Adipocyte (in vitro differentiated cells): ENCODE measurements around the gene ITCH.

Experiments
- DNase-seq: peaks from one replicate; pipeline ENCODE4 v3.0.0-alpha.2; 2015; ENCODE audit warnings: low read depth
- H3K27me3 ChIP-seq: replicated peaks from 2 replicates; pipeline ENCODE4 v1.7.0; 2013; ENCODE audit warnings: mild to moderate bottlenecking, low read length, moderate library complexity; ENCODE audit not compliant: control insufficient read depth, insufficient read depth
- H3K36me3 ChIP-seq: 2 replicates; pipeline ENCODE4 v1.7.0; 2013; ENCODE audit warnings: low read length, mild to moderate bottlenecking, moderate library complexity; ENCODE audit not compliant: control insufficient read depth, insufficient read depth, severe bottlenecking
- H3K4me1 ChIP-seq: 2 replicates; pipeline ENCODE4 v1.7.0; 2013; ENCODE audit warnings: mild to moderate bottlenecking, low read length, moderate library complexity; ENCODE audit not compliant: control insufficient read depth, insufficient read depth
- H3K4me3 ChIP-seq: 2 replicates; pipeline ENCODE4 v1.7.0; 2013; ENCODE audit warnings: mild to moderate bottlenecking, low read length, moderate library complexity
- H3K9ac ChIP-seq: 2 replicates; pipeline ENCODE4 v1.7.0; 2013; ENCODE audit warnings: mild to moderate bottlenecking, low read length, moderate library complexity
- H3K9me3 ChIP-seq: 2 replicates; pipeline ENCODE4 v1.7.0; 2013; ENCODE audit warnings: mild to moderate bottlenecking, low read length, moderate library complexity; ENCODE audit not compliant: control insufficient read depth

The ITCH gene

DNA sequence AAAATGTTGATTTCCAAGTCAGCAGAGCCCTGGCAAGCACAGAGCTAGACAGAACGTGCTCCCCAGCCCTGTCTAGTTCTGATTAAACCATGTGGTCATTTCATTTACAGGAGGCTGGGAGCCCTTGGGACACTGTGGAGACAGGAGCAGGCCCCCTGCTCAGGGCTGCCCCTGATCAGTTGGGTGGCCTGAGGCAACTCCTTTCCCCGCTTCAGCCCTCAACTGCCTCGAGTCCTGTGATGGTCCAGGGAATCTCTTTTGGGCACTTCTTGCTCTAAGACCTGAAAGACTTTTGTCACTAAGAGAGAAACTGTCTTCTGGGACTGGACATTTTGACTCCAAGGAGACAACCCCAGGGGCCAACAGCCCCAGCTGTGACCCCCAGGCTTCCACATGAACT lies 166.7 kb downstream of the ITCH start:
- no peaks in the 10 kb centered on the region for H3K9me3 ChIP-seq
- H3K4me1 ChIP-seq, result peaks cover 42% of the 10 kb centered on the region
- H3K27me3 ChIP-seq, result no peaks in the 10 kb centered on the region
- H3K36me3 ChIP-seq, result peaks cover 65% of the 10 kb centered on the region
- no peak overlapping the region for H3K4me3 ChIP-seq
- DNase-seq, result no peak
- no peak overlapping the region for H3K9ac ChIP-seq

DNA sequence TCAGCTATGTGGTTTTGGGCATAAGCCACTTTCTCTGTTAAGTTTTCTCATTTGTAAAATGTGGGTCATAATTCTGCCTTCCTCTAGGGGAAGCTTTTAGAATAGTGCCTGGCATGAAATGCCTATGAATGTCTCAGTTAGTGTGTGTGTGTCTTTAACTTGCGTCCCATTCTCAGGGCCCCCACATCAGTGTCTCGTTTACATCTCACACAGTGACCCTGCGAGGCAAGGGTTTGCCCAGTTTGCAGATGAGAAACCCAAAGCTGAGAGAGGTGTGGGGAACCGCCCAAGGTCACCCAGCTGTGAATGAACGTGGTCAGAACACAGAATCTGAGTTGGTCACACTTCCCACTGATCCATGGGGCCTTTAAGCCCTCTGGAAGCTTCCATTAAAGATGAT lies 167.3 kb downstream of the ITCH start:
- DNase-seq, result no peak
- no peak overlapping the region for H3K4me3 ChIP-seq
- peaks cover 36% of the 10 kb centered on the region for H3K4me1 ChIP-seq
- peaks cover 71% of the 10 kb centered on the region for H3K36me3 ChIP-seq
- H3K9ac ChIP-seq, result no peak overlapping the region
- no peaks in the 10 kb centered on the region for H3K9me3 ChIP-seq
- no peaks in the 10 kb centered on the region for H3K27me3 ChIP-seq

DNA sequence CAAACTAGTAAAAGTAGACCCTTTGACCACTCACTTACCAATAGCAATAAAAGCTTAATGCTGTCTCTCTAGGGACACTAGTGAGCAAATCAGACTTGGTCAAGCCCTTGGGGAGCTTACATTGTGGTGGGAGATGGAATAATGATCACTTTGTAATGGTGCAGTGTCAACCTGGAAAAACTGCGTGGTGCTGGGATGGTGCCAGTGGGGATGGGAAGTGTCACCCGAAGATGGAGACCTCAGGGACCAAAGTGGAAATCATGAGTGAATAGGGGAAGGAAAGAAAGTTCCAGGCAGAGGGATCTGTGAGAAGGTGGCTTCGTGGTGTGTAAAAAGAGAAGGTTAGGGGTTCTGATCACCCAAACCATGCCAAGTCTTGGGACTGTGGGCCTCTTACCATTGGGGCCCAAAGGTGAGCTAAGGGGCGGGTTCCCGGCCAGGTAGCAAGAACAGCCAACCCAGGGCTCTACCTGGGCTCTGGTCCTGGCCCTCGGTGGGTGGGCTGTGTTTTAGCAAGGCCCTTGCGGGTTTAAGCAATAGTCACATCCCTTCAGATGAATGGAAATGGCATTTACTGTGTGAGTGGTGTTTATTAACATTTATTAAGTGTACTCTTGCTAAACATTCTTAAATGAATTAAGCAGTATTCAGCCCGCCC lies 168.7 kb downstream of the ITCH start:
- Histone ChIP-seq H3K27me3 (no peaks in the 10 kb centered on the region), H3K4me1 (peaks cover 22% of the 10 kb centered on the region), H3K36me3 (peaks cover 79% of the 10 kb centered on the region), H3K9ac (no peak overlapping the region), H3K9me3 (no peaks in the 10 kb centered on the region), H3K4me3 (no peak overlapping the region)
- DNase-seq, result no peak

DNA sequence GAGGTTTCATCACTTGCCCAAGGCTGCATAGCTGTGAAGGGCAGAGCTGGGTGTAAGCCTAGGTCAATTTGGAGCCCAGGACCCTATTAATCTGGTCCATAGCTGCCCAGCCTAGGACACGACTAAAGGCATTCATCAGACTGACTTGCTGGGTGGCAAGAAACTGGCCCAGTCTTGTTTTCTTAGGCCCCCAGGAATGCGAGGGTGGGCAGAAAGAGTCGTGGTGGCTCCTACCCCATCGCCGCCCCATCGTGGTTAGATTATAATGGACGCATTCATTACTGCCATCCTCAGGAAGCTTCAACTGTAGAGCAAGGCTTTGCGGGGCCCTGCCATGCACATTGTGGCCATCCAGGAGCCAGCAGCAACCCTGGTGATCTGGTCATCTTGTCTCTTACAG lies 169.2 kb downstream of the ITCH start:
- no peak overlapping the region for H3K4me3 ChIP-seq
- H3K9me3 ChIP-seq, result no peaks in the 10 kb centered on the region
- no peak for DNase-seq
- H3K4me1 ChIP-seq, result peaks cover 17% of the 10 kb centered on the region
- no peaks in the 10 kb centered on the region for H3K27me3 ChIP-seq
- H3K36me3 ChIP-seq, result peaks cover 79% of the 10 kb centered on the region
- H3K9ac ChIP-seq, result no peak overlapping the region

DNA sequence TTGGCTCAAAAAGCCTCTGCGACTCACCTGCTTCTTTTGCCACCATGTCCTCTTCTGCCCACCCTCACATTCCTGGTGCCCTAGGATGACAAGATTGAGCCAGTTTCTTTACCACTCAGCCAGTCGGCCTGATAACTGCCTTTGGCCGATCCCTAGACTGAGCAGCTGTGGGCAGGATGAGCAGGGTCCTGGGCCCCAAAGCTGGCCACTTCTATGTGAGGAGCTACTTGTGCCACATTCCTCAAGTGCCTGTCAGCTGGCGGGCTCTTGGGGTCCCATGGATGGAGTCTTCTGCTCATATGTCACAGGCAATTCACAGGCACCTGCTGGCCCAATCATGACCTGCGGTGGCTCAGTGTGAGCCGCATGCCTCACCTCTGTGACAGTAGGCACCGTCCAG lies 169.7 kb downstream of the ITCH start:
- Histone ChIP-seq H3K27me3 (no peaks in the 10 kb centered on the region), H3K36me3 (peaks cover 78% of the 10 kb centered on the region), H3K9ac (no peak overlapping the region), H3K9me3 (no peaks in the 10 kb centered on the region), H3K4me1 (peaks cover 17% of the 10 kb centered on the region), H3K4me3 (no peak overlapping the region)
- DNase-seq, result no peak

DNA sequence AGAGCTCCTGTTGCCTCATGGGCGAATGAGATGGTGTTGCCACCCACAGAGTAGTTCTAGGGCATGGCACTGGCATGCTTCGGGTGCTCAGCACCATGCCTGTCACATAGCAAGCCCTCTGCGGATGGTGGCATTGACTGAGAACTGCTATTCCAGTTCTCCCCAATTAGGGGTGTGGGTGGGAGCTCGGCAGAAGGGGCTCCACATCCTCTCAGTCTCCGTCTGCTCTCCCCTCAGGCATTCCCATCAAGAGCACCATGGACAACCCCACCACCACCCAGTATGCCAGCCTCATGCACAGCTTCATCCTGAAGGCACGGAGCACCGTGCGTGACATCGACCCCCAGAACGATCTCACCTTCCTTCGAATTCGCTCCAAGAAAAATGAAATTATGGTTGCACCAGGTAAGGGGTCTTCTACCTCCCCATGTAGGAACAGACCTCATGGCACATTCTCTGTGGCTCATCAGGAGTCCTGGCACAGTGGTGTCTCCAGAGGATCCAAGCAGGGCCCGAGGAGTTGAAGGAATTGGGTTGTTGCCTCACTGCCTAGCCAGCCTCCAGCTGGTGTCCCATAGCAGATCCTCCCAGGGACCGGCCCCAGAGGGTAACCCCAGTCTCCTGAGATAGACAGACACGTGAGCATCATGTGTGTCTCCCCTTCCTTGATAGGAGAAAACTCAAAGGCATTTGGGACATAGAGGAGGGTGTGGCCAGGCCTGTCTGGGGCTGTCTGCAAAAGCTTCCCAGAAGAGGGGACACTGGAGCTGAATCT lies 171.5 kb downstream of the ITCH start:
- DNase-seq, result no peak
- H3K9me3 ChIP-seq, result no peaks in the 10 kb centered on the region
- peaks cover 71% of the 10 kb centered on the region for H3K36me3 ChIP-seq
- no peak overlapping the region for H3K9ac ChIP-seq
- no peaks in the 10 kb centered on the region for H3K27me3 ChIP-seq
- H3K4me1 ChIP-seq, result peaks cover 21% of the 10 kb centered on the region
- no peak overlapping the region for H3K4me3 ChIP-seq

DNA sequence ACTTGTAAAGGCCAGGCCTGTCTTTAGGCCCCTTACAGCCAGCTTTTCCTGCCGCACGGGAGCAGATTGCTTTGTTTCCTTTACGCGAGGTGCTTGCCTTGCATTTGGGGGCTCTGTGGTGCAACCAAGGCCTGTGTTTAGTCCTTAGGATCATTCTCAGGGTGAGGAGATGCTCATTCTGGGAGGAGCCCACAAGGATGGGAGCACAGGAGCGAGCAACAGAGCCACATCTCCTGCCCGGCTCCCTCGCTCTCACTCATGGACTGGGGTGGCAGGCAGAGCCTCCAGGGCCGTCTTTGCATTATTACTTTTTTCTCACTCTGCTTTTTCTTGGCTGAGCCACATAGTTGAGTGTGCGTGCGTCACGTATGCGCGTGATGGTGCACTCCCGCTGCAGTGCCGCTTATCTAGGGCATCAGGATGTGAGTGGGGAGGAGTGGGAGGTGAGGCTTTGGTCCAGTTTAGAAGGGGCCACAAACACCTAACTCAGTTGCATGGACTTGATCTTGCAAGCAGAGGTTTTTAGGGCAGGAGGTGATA lies 172.3 kb downstream of the ITCH start:
- Histone ChIP-seq H3K27me3 (no peaks in the 10 kb centered on the region), H3K9me3 (no peaks in the 10 kb centered on the region), H3K4me1 (peaks cover 13% of the 10 kb centered on the region), H3K36me3 (peaks cover 71% of the 10 kb centered on the region), H3K4me3 (no peak overlapping the region), H3K9ac (no peak overlapping the region)
- no peak for DNase-seq

DNA sequence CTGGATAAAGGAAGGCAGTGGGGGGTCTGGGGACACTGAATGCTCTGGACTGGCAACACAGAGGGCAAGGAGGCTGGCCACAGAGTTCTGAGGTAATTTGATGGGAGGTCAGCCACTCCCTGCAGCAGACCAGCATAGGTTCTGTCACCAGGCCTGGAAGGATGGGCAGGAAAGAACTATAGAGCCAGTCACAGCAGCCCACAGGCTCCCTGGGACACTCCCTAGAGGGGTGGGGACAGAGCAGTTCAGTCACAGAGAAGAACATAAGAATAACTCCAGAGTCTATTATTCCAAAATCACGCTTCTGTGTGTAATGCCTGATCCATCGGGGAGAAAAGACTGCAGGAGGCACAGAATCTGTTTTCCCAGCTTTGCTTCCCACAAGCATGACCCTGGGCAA lies 172.8 kb downstream of the ITCH start:
- no peak overlapping the region for H3K4me3 ChIP-seq
- DNase-seq, result no peak
- H3K9me3 ChIP-seq, result no peaks in the 10 kb centered on the region
- H3K36me3 ChIP-seq, result peaks cover 71% of the 10 kb centered on the region
- H3K9ac ChIP-seq, result no peak overlapping the region
- H3K27me3 ChIP-seq, result no peaks in the 10 kb centered on the region
- peaks cover 8% of the 10 kb centered on the region for H3K4me1 ChIP-seq

DNA sequence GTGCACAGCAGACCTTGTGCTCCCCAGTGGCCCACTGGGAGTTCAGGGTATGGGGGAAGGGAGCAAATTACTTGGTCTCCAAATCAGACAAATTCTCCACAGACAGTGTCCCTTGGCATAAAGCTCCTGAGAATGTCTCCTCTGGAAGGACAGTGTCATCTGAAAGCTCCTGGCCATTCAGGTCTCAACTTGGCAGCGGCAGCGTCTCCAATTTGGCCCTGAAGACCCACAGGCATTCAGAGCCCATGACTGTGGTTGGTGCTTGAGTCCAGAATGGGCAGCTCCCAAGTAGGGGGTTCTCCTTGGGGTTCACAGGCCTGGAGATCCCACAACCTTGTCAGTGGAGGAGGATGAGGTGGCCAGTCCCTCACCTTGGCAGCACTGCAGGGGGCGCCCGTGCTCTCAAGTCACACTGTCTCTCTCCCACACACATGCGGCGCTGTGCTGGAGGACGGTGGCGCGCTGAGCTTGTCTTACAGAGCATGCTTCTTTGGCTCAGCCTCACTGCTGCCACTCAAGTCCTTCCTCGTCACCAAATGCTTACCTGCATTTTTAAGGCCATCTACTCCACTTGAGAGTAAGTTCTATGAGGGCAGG lies 173.8 kb downstream of the ITCH start:
- Histone ChIP-seq H3K4me3 (no peak overlapping the region), H3K9me3 (no peaks in the 10 kb centered on the region), H3K9ac (no peak overlapping the region), H3K4me1 (peaks cover 3% of the 10 kb centered on the region), H3K36me3 (peaks cover 76% of the 10 kb centered on the region), H3K27me3 (no peaks in the 10 kb centered on the region)
- no peak for DNase-seq

DNA sequence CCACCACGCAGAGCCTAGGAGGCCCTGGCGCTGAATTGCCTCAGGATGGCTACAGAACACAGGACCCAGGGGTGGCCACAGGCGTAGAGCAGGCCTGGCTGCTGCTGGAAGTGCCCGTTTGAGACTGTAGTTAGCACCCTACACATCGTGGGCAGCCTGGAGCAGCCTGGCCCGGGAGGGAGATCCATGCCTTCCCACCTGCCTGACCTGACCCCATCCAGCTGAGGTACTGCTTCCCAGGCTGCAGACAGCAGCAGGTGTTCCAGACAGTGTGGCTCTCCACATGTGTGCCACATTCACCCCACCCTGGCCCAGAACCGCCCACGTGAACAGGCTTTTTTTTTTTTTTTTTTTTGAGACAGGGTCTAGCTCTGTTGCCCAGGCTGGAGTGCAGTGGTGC lies 174.6 kb downstream of the ITCH start:
- no peak for DNase-seq
- peaks cover 3% of the 10 kb centered on the region for H3K4me1 ChIP-seq
- H3K27me3 ChIP-seq, result no peaks in the 10 kb centered on the region
- H3K4me3 ChIP-seq, result no peak overlapping the region
- H3K9me3 ChIP-seq, result no peaks in the 10 kb centered on the region
- H3K9ac ChIP-seq, result no peak overlapping the region
- peaks cover 75% of the 10 kb centered on the region for H3K36me3 ChIP-seq

DNA sequence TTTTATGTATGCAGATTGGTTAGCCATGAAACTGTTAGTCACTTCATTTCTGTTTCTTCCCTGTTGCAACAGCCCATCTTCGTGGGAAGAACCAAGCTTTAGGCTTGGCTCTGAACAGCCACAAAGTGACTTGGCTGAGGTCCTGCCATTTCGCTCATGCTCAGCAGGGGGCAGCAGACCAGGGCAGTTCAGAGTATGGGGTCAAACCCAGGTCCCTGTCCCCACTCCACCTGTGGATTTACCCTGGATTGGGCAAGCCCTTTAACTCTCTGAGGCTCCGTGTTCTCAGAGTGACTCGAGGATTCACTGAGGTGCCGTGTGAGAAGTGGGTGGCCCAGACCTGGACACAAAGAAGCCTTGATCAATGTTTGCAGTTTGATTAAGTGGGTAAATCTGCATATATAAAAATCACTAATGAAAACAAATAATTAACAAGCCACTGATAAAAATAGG lies 175.6 kb downstream of the ITCH start:
- DNase-seq, result peak; percentile 79

More for the DNA sequence above, 175.6 kb downstream of the ITCH start:
- Histone ChIP-seq H3K36me3 (peaks cover 71% of the 10 kb centered on the region), H3K9me3 (no peaks in the 10 kb centered on the region), H3K4me3 (no peak overlapping the region), H3K9ac (peak overlapping the region; percentile 44), H3K27me3 (no peaks in the 10 kb centered on the region), H3K4me1 (peaks cover 3% of the 10 kb centered on the region)
